Activated CD8-positive, alpha-beta memory T cell treated with anti-CD3 and anti-CD28 coated beads for 36 hours (primary cell): ENCODE data around the gene CERS4. TPM values are rescaled to one million over a fixed set of nuclear protein-coding genes. Genes with fewer than 3 reads are reported as not detected.
"Not testable (repeated sequence)": the region's sequence is repeated elsewhere in the genome, so short reads cannot be mapped to it uniquely, and the experiment has no call there.

ENCODE experiments used
- CTCF ChIA-PET: fragments of 350-600 bp; sonication (Branson Sonifier 250); formaldehyde crosslinking; loops from one replicate; lab custom pipeline; 2021; ENCODE audit warnings: antibody characterized with exemption; lab: Charles Lee
- POLR2A ChIA-PET: fragments of 350-600 bp; sonication (Branson Sonifier 250); formaldehyde crosslinking; loops from one replicate; lab custom pipeline; 2021; ENCODE audit warnings: antibody characterized with exemption; lab: Charles Lee
- total RNA-seq, 2 experiments: library from RNA; stranded (reverse); gene quantifications; one replicate each; pipeline ENCODE4 v1.2.3, GENCODE V29; 2021

The CERS4 gene
- total RNA-seq, 2 experiments from 2014 or later, result 18.0 to 20.5 TPM

- CTCF ChIA-PET, result interaction anchor here (0.6 to 0.7 kb wide), 2 partner anchors 135 to 149 kb away, joined by 3 read pairs; no protein-coding TSS in a partner anchor
- POLR2A ChIA-PET, result interaction anchor here (0.8 kb wide), 1 partner anchor 13 kb away, joined by 6 read pairs; no protein-coding TSS in a partner anchor
These were observed 850 bp upstream of the CERS4 start for GRCh38 chr19:8208119-8208921.

DNA sequence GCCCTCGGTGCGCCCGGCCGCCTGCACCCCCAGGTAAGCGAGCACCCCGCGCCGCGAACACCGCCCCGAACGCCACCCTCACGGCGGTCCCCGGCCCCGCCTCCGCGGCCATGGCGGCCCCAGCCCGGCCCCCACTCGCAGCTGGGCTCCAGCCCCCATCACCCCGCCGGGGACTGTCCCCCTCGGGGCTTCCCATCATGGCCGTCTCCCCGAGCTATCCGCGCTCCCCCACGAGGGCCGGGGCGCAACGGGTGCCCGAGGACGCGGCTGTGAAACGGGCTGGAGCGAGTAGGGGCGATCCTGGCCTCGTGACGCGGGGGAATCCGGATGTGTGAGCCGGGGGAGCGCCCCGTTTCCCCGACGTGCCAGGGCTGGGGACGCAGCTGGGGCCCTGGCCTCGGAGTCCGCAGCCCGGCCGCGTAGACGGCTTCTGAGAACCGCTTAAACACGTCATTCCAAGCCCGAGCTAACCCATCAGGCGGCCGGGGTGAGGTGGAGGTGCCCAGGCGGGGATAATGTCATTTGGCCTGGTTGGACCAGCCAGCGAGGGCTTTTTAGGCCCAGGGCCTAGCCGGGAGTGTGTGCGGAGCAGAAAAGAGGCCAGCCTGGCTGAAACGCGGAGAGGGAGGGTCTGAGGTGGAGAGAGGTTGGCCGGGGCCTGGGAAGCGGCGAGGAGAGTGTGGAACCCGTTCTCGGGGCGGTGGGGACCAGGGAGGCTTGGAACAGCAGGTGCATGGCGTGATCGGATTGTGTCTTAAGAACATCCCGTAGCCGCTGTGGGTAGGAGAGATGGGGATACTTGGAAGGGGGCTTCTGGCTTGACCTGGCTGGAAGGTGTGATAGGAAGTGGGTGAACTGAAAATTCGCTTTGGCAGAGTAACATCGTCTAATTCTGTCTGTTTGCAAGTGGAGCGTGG, 550 bp downstream of the CERS4 start:
- ChIA-PET POLR2A (interaction anchor here (0.7 to 1.3 kb wide), 3 partner anchors 14 to 29 kb away, joined by 4 to 8 read pairs (median 6); no protein-coding TSS in a partner anchor), CTCF (interaction anchor here (0.7 to 1.0 kb wide), 2 partner anchors 13 to 15 kb away, joined by 3 read pairs; no protein-coding TSS in a partner anchor)

GRCh38 chr19:8210421-8211101, 1.4 kb downstream of the CERS4 start:
- CTCF ChIA-PET, result interaction anchor here (0.6 to 1.0 kb wide), 2 partner anchors 16 to 87 kb away, joined by 3 read pairs; no protein-coding TSS in a partner anchor
- POLR2A ChIA-PET, result interaction anchor here (0.5 to 1.3 kb wide), 4 partner anchors 17 to 512 kb away, joined by 5 to 8 read pairs (median 5); no protein-coding TSS in a partner anchor

- POLR2A ChIA-PET, result no interaction called here
- CTCF ChIA-PET, result no interaction called here
These were observed 3.0 kb downstream of the CERS4 start for GRCh38 chr19:8212212-8212611.

DNA sequence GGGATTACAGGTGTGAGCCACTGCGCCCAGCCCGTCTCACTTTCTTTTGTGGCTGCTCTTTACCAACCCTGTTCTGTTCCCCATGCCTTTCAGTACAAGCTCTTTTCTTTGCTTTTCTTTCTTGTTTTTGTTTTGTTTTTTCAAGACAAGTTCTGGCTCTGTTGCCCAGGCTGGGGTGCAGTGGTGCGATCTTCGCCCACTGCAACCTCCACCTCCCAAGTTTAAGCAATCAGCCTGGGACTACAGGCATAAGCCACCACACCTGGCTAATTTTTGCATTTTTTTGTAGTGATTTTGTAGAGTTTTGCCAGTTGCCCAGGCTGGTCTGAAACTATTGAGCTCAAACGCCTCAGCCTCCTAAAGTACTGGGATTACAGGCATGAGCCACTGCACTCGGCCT, 3.7 kb downstream of the CERS4 start:
- POLR2A ChIA-PET, result no interaction called here
- CTCF ChIA-PET, result no interaction called here

GRCh38 chr19:8213827-8214672, 4.9 kb downstream of the CERS4 start:
- CTCF ChIA-PET, result no interaction called here
- POLR2A ChIA-PET, result no interaction called here

DNA sequence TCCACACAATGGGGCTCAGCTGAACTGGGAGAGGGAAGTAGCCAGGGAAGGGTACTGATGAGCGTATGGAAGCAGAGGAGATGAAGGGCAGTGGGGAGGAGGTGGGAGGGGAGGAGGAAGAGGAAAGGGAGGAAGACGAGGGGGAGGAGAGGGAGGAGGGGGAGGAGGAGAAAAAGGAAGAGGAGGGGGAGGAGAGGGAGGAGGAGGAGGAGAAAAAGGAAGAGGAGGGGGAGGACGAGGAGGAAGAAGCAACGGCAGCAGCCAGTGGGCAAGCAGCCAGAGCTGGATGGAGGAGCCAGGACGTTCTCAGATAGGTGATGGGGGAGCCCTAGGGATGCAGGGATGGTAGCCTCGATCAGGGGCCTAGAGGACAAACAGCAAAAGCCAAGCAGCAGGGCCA, 5.6 kb downstream of the CERS4 start:
- ChIA-PET POLR2A (no interaction called here), CTCF (interaction anchor here (0.8 kb wide), 1 partner anchor 56 kb away, joined by 3 read pairs; no protein-coding TSS in a partner anchor)

DNA sequence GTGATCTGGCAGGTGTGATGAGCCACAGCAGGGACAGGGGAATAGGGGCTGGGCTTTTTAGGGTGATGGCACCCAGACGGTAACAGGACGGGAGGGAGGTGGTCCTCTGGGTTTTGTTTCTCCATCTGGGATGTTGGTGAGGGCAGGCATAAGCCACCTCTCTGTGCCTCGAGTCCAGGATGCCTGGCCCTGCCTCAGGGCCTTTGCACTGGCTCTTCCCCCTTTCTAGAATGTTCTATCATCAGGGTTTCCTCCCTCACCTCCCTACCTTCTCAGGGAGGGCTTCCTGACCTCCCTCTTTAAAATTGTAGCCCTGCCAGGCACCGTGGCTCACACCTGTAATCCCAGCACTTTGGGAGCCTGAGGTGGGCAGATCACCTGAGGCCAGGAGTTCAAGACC, 6.6 kb downstream of the CERS4 start:
- ChIA-PET POLR2A (no interaction called here), CTCF (no interaction called here)

- ChIA-PET POLR2A (no interaction called here), CTCF (no interaction called here)
These were observed 7.2 kb downstream of the CERS4 start for GRCh38 chr19:8216357-8216756.

GRCh38 chr19:8218127-8218526, 9.0 kb downstream of the CERS4 start:
- CTCF ChIA-PET, POLR2A ChIA-PET: not testable (repeated sequence)

DNA sequence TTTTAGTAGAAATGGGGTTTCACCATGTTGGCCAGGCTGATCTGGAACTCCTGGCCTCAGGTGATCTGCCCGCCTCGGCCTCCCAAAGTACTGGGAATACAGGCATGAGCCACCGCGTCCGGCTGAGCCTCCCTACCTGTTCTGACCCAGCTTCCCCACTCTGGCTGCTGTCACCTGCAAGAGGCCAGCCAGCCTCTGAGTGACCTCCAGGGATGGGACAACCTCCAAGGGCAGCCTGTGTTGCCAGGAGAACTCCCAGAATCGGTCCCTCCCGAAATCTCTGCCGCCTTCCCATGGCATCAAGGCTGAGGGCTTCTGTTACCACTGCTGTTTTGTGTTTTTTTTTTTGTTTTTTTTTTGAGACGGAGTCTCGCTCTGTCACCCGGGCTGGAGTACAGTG, 11.3 kb downstream of the CERS4 start:
- POLR2A ChIA-PET, result no interaction called here
- CTCF ChIA-PET, result interaction anchor here (0.7 kb wide), 1 partner anchor 16 kb away, joined by 3 read pairs; no protein-coding TSS in a partner anchor

GRCh38 chr19:8221161-8221560, 12.0 kb downstream of the CERS4 start:
- ChIA-PET CTCF (no interaction called here), POLR2A (interaction anchor here (0.7 kb wide), 1 partner anchor 49 kb away, joined by 3 read pairs; no protein-coding TSS in a partner anchor)

DNA sequence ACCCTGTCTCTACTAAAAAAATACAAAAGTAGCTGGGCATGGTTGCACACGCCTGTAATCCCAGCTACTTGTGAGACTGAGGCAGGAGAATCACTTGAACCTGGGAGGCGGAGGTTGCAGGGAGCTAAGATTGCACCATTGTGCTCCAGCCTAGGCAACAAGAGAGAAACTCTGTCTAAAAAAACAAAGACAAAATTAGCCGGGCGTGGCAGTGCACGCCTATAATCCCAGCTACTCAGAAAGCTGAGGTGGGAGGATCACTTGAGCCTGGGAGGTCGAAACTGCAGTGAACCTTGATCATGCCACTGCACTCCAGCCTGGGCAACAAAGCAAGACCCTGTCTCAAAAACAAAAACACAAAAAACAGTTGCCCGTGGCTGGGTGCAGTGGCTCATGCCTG, 14.3 kb downstream of the CERS4 start:
- CTCF ChIA-PET, result not testable (repeated sequence)

DNA sequence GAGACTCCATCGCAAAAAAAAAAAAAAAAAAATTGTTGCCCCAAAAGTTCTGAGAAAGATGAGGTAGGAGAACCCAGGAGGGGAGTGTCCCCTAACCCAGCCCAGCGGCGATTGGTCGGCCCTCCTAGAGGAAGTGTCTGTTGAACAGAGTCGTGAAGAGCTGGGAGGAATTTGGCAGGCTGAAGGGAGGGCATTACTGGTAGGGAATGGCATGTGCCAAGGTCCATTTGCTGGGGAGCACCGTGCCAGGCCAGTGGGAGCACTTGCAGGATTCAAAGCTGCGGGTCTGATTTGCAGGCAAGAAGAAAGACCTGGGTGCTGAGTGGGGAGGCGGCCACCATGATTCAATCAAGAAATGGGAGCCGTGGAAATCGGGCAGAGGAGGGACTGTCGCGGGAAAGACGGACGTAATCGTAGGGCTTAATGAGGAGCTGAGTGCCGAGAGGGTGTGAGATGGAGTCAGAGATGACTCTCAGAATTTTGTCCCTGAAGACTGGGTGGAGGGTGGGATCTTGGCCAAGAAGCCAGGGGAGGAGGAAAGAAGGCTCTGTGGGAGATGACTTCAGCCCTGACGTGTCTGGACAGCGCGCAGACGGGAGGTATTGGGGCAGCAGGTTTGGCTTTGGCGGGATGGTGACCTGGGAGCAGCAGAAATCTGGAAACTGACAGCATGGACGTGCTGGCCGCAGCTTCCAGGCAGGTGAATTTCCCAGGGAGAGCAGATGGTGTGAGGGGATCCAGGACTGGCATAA, 15.4 kb downstream of the CERS4 start:
- ChIA-PET POLR2A (no interaction called here), CTCF (no interaction called here)

More for the DNA sequence above, 14.3 kb downstream of the CERS4 start:
- POLR2A ChIA-PET, result interaction anchor here (0.6 to 0.7 kb wide), 2 partner anchors 12 to 594 kb away, joined by 3 to 9 read pairs; partner anchors contain the start of gene PET100

- ChIA-PET CTCF (no interaction called here), POLR2A (no interaction called here)
These were observed 22.0 kb downstream of the CERS4 start for GRCh38 chr19:8231073-8231604.

- CTCF ChIA-PET, result interaction anchor here (0.5 kb wide), 1 partner anchor 463 kb away, joined by 3 read pairs; no protein-coding TSS in a partner anchor
- POLR2A ChIA-PET, result interaction anchor here (0.7 kb wide), 1 partner anchor 12 kb away, joined by 3 read pairs; no protein-coding TSS in a partner anchor
These were observed 24.2 kb downstream of the CERS4 start for GRCh38 chr19:8233370-8233769.

GRCh38 chr19:8237026-8237425, 27.9 kb downstream of the CERS4 start:
- CTCF ChIA-PET, result interaction anchor here (0.6 to 0.7 kb wide), 4 partner anchors 17 to 1145 kb away, joined by 3 to 5 read pairs (median 4); no protein-coding TSS in a partner anchor
- POLR2A ChIA-PET, result no interaction called here
